Hematopoietic multipotent progenitor cell treated with erythropoietin and hydrocortisone succinate and interleukin-3 and kit ligand, for 6 days (in vitro differentiated cells): ENCODE measurements around the gene RELA.

Experiments used
- DNase-seq: peaks from one replicate; pipeline ENCODE4 v3.0.0-alpha.2; 2015

RELA gene

GRCh38 chr11:65611028-65611757 lies 51.5 kb downstream of the RELA start:
- peak; percentile 66 for DNase-seq

GRCh38 chr11:65610404-65610803 lies 52.3 kb downstream of the RELA start:
- DNase-seq = no peak

- DNase-seq = peak; percentile 56
These were observed 53.1 kb downstream of the RELA start for GRCh38 chr11:65609665-65610064.

- DNase-seq = peak; percentile 83
These were observed 53.5 kb downstream of the RELA start for GRCh38 chr11:65609229-65609628.

- no peak for DNase-seq
These were observed 54.9 kb downstream of the RELA start for GRCh38 chr11:65607614-65608426.

GRCh38 chr11:65606876-65607613 lies 55.7 kb downstream of the RELA start:
- peak; percentile 52 for DNase-seq

GRCh38 chr11:65604258-65604657 lies 58.5 kb downstream of the RELA start:
- DNase-seq = no peak
